HepG2 (cell line): ENCODE measurements around the gene PATZ1. TPM values are rescaled to one million over a fixed set of nuclear protein-coding genes. Genes with fewer than 3 reads are reported as not detected.
A peak's percentile ranks its signal among the peaks of the same experiment; 100 is the strongest.

Experiments
- CREBL2 ChIP-seq: sonication (generic); formaldehyde crosslinking; IDR thresholded peaks from 2 replicates; pipeline ENCODE4 v1.8.1; 2023; ENCODE audit warnings: missing genetic modification reagents, mild to moderate bottlenecking, borderline replicate concordance
- FOXO4 ChIP-seq: sonication (generic); formaldehyde crosslinking; conservative IDR thresholded peaks from 2 replicates; pipeline ENCODE4 v1.8.1; 2023; ENCODE audit warnings: missing genetic modification reagents
- PHF8 ChIP-seq: sonication (generic); formaldehyde crosslinking; IDR thresholded peaks from 2 replicates; pipeline ENCODE4 v1.5.0; 2020; ENCODE audit warnings: missing genetic modification reagents
- ZFP36 ChIP-seq: fragments of 150-350 bp; IDR thresholded peaks from 2 replicates; pipeline ENCODE4 v1.6.1; 2018; ENCODE audit warnings: borderline replicate concordance, low read length, low read depth; ENCODE audit not compliant: partially characterized antibody
- ZKSCAN5 ChIP-seq: sonication (generic); formaldehyde crosslinking; IDR thresholded peaks from 2 replicates; pipeline ENCODE4 v1.5.1; 2020; ENCODE audit warnings: mild to moderate bottlenecking, missing genetic modification reagents
- ZNF224 ChIP-seq: sonication (generic); formaldehyde crosslinking; IDR thresholded peaks from 2 replicates; pipeline ENCODE4 v1.5.0; 2020; ENCODE audit warnings: mild to moderate bottlenecking, missing genetic modification reagents
- ZNF30 ChIP-seq: sonication (generic); formaldehyde crosslinking; IDR thresholded peaks from 2 replicates; pipeline ENCODE4 v1.5.0; 2020; ENCODE audit warnings: mild to moderate bottlenecking, missing genetic modification reagents
- ZNF430 ChIP-seq: sonication (generic); formaldehyde crosslinking; IDR thresholded peaks from 2 replicates; pipeline ENCODE4 v1.9.0; 2021; ENCODE audit warnings: mild to moderate bottlenecking, missing genetic modification reagents
- ZNF468 ChIP-seq: sonication (generic); formaldehyde crosslinking; IDR thresholded peaks from 2 replicates; pipeline ENCODE4 v1.8.0; 2022; ENCODE audit warnings: mild to moderate bottlenecking, moderate library complexity, missing genetic modification reagents
- ZNF770 ChIP-seq: sonication (generic); formaldehyde crosslinking; IDR thresholded peaks from 2 replicates; pipeline ENCODE4 v1.5.0; 2020; ENCODE audit warnings: mild to moderate bottlenecking, missing genetic modification reagents
- ZNF850 ChIP-seq: sonication (generic); formaldehyde crosslinking; conservative IDR thresholded peaks from 2 replicates; pipeline ENCODE4 v1.9.0; 2021; ENCODE audit warnings: mild to moderate bottlenecking, missing genetic modification reagents
- ZZZ3 ChIP-seq: sonication (generic); formaldehyde crosslinking; IDR thresholded peaks from 2 replicates; pipeline ENCODE4 v1.4.0; 2020; ENCODE audit warnings: missing genetic modification reagents, mild to moderate bottlenecking, borderline replicate concordance
- polyA plus RNA-seq, 8 experiments: library from polyadenylated mRNA; depleted of rRNA in 3 of 8; stranded (reverse) in 7 of 8; unstranded in 1 of 8; fragments of >200 nt; fragmentation: Illumina TruSeq in 4 of 8; extraction: Trizol in 4 of 8; gene quantifications; 2 replicates each; pipeline versions ENCODE4 v1.2.1 to v1.2.3, GENCODE V29; 2011 to 2016; ENCODE audit warnings: low read depth in 4 of 8, missing spikeins in 1 of 8, mixed read lengths in 1 of 8; ENCODE audit not compliant: insufficient read depth in 1 of 8
- total RNA-seq, 5 experiments: library from RNA; depleted of rRNA; stranded (reverse); fragments of >200 nt; fragmentation: Illumina TruSeq; extraction: Trizol; gene quantifications; 2 replicates each; pipeline ENCODE4 v1.2.3, GENCODE V29; 2016; ENCODE audit warnings: low read depth in 1 of 5
- TF ChIP-seq, protein P1 (sequence below): sonication (generic); formaldehyde crosslinking; IDR thresholded peaks from 2 replicates; pipeline ENCODE4 v1.4.0; 2020; ENCODE audit warnings: missing genetic modification reagents
- TF ChIP-seq, protein P2 (sequence below): sonication (generic); formaldehyde crosslinking; IDR thresholded peaks from 2 replicates; pipeline ENCODE4 v1.8.1; 2023; ENCODE audit warnings: mild to moderate bottlenecking, missing genetic modification reagents
- TF ChIP-seq, protein P3 (sequence below): sonication (generic); formaldehyde crosslinking; IDR thresholded peaks from 2 replicates; pipeline ENCODE4 v1.4.0; 2020; ENCODE audit warnings: missing genetic modification reagents

Gene PATZ1
- total and polyA plus RNA-seq, 2 of the 13 experiments (the other 11 are each of a cell fraction or from before 2014, with no cell fraction given): 24.9 to 30.5 TPM

- TF ChIP-seq, protein P1, sequence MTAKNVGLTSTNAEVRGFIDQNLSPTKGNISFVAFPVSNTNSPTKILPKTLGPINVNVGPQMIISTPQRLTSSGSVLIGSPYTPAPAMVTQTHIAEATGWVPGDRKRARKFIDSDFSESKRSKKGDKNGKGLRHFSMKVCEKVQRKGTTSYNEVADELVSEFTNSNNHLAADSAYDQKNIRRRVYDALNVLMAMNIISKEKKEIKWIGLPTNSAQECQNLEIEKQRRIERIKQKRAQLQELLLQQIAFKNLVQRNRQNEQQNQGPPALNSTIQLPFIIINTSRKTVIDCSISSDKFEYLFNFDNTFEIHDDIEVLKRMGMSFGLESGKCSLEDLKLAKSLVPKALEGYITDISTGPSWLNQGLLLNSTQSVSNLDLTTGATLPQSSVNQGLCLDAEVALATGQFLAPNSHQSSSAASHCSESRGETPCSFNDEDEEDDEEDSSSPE (CRISPR knock-in tag): peak; percentile 83
- TF ChIP-seq FOXO4 (no peak; the same call in 1 of the 2 replicates), PHF8 (0 out of 2 replicates have a peak, but pooled peaks have one; percentile 44), ZNF770 (CRISPR knock-in tag) (peak; percentile 77), ZNF850 (CRISPR knock-in tag) (no peak), CREBL2 (CRISPR knock-in tag) (peak; percentile 62; the same call in 1 of the 2 replicates), ZKSCAN5 (CRISPR knock-in tag) (no peak), ZNF30 (CRISPR knock-in tag) (peak; percentile 86; the same call in 1 of the 2 replicates), ZFP36 (no peak), ZZZ3 (CRISPR knock-in tag) (0 out of 2 replicates have a peak, but pooled peaks have one; percentile 59), ZNF430 (CRISPR knock-in tag) (peak; percentile 95), ZNF224 (CRISPR knock-in tag) (peak; percentile 93), ZNF468 (no peak)
- TF ChIP-seq, protein P2, sequence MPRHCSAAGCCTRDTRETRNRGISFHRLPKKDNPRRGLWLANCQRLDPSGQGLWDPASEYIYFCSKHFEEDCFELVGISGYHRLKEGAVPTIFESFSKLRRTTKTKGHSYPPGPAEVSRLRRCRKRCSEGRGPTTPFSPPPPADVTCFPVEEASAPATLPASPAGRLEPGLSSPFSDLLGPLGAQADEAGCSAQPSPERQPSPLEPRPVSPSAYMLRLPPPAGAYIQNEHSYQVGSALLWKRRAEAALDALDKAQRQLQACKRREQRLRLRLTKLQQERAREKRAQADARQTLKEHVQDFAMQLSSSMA (CRISPR knock-in tag): 0 out of 2 replicates have a peak, but pooled peaks have one; percentile 37
- TF ChIP-seq, protein P3, sequence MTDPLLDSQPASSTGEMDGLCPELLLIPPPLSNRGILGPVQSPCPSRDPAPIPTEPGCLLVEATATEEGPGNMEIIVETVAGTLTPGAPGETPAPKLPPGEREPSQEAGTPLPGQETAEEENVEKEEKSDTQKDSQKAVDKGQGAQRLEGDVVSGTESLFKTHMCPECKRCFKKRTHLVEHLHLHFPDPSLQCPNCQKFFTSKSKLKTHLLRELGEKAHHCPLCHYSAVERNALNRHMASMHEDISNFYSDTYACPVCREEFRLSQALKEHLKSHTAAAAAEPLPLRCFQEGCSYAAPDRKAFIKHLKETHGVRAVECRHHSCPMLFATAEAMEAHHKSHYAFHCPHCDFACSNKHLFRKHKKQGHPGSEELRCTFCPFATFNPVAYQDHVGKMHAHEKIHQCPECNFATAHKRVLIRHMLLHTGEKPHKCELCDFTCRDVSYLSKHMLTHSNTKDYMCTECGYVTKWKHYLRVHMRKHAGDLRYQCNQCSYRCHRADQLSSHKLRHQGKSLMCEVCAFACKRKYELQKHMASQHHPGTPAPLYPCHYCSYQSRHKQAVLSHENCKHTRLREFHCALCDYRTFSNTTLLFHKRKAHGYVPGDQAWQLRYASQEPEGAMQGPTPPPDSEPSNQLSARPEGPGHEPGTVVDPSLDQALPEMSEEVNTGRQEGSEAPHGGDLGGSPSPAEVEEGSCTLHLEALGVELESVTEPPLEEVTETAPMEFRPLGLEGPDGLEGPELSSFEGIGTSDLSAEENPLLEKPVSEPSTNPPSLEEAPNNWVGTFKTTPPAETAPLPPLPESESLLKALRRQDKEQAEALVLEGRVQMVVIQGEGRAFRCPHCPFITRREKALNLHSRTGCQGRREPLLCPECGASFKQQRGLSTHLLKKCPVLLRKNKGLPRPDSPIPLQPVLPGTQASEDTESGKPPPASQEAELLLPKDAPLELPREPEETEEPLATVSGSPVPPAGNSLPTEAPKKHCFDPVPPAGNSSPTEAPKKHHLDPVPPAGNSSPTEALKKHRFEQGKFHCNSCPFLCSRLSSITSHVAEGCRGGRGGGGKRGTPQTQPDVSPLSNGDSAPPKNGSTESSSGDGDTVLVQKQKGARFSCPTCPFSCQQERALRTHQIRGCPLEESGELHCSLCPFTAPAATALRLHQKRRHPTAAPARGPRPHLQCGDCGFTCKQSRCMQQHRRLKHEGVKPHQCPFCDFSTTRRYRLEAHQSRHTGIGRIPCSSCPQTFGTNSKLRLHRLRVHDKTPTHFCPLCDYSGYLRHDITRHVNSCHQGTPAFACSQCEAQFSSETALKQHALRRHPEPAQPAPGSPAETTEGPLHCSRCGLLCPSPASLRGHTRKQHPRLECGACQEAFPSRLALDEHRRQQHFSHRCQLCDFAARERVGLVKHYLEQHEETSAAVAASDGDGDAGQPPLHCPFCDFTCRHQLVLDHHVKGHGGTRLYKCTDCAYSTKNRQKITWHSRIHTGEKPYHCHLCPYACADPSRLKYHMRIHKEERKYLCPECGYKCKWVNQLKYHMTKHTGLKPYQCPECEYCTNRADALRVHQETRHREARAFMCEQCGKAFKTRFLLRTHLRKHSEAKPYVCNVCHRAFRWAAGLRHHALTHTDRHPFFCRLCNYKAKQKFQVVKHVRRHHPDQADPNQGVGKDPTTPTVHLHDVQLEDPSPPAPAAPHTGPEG (CRISPR knock-in tag): 0 out of 2 replicates have a peak, but pooled peaks have one; percentile 49
Measured at GRCh38 chr22:31290494-31291471, 55.4 kb downstream of the PATZ1 start (continued).
